K562 (cell line): Measurements from ENCODE around the gene TBC1D2B. TPM values are rescaled to one million over a fixed set of nuclear protein-coding genes. Genes with fewer than 3 reads are reported as not detected.

Source experiments
- ATAC-seq: fragments of 200-7000 bp; cut with Tn5 transposase; 3 replicates; pipeline ENCODE4 v1.9.1; 2020; ENCODE audit warnings: moderate library complexity
- BruUV-seq: library from RNA; stranded (reverse); fragments of 400-500 nt; replicated peaks from 2 replicates; lab custom pipeline; 2021; lab: Mats Ljungman, UMichigan
- CTCF ChIA-PET: fragments of 300-600 bp; formaldehyde crosslinking; extraction: SDS; loops from one replicate; lab custom pipeline; 2021; ENCODE audit warnings: low intra/inter-chr PET ratio; lab: Yijun Ruan, JAX
- POLR2A ChIA-PET: fragments of 300-600, 350-650 bp; sonication (Branson Sonifier 250); formaldehyde crosslinking; extraction: SDS; loops from one replicate; lab custom pipeline; 2021; ENCODE audit warnings: antibody characterized with exemption, inconsistent platforms; lab: Yijun Ruan, JAX
- DNase-seq, 4 experiments: peaks; one replicate each; pipeline versions ENCODE4 v3.0.0 to v3.0.0-alpha.2; 2011 to 2018; ENCODE audit warnings: low spot score in 3 of 4, mixed read lengths in 3 of 4; ENCODE audit errors: extremely low read depth in 1 of 4
- FAIRE-seq: peaks from 2 replicates; lab custom pipeline; 2011; peaks lifted over from hg19 to GRCh38; lab: Jason Lieb, UNC
- H2AFZ ChIP-seq: 2 replicates; pipeline ENCODE4 v1.6.0; 2011; ENCODE audit warnings: low read depth, low read length, control low read depth, inconsistent platforms
- H3K27ac ChIP-seq: fragments of 200-600 bp; 3 replicates; pipeline ENCODE4 v1.8.0; 2011; ENCODE audit warnings: low read depth, mild to moderate bottlenecking, control low read depth, inconsistent platforms, low read length, moderate library complexity, mixed read lengths; ENCODE audit errors: extremely low read depth
- H3K27me3 ChIP-seq, 2 experiments: fragments of 300-600 bp in 1 of 2; 2 replicates in 1 of 2; 3 replicates in 1 of 2; pipeline versions ENCODE4 v1.6.0 to v1.8.0; 2011; ENCODE audit warnings: inconsistent platforms in 2 of 2, low read length in 2 of 2, mild to moderate bottlenecking in 1 of 2, mixed read lengths in 1 of 2, moderate library complexity in 1 of 2; ENCODE audit not compliant: control insufficient read depth in 2 of 2, insufficient read depth in 2 of 2
- H3K36me3 ChIP-seq: fragments of 300-600 bp; 3 replicates; pipeline ENCODE4 v1.8.0; 2011; ENCODE audit warnings: mild to moderate bottlenecking, low read length, inconsistent platforms; ENCODE audit not compliant: control insufficient read depth, insufficient read depth
- H3K4me1 ChIP-seq, 2 experiments: fragments of 200-600 bp in 1 of 2; replicated peaks in 1 of 2; 2 replicates in 1 of 2; 3 replicates in 1 of 2; pipeline versions ENCODE4 v1.5.1 to v1.8.0; 2011; ENCODE audit warnings: inconsistent platforms in 2 of 2, low read length in 2 of 2, mild to moderate bottlenecking in 1 of 2, mixed read lengths in 1 of 2, moderate library complexity in 1 of 2; ENCODE audit not compliant: control insufficient read depth in 2 of 2, insufficient read depth in 2 of 2
- H3K4me2 ChIP-seq: 2 replicates; pipeline ENCODE4 v1.6.1; 2011; ENCODE audit warnings: low read length, control low read depth, inconsistent platforms, mixed read lengths; ENCODE audit not compliant: insufficient read depth
- H3K4me3 ChIP-seq: fragments of 200-600 bp; sonication (generic), shearing (Covaris generic); 2 replicates; pipeline ENCODE4 v1.5.1; 2016; ENCODE audit warnings: control low read depth, inconsistent platforms
- H3K79me2 ChIP-seq: fragments of 200-600 bp; 3 replicates; pipeline ENCODE4 v1.8.0; 2011; ENCODE audit warnings: low read length, inconsistent platforms; ENCODE audit not compliant: control insufficient read depth, insufficient read depth
- H3K9ac ChIP-seq, 2 experiments: 2 replicates each; pipeline versions ENCODE4 v1.6.0 to v1.6.1; 2011; ENCODE audit warnings: low read depth in 2 of 2, low read length in 2 of 2, control low read depth in 1 of 2, inconsistent platforms in 1 of 2, mild to moderate bottlenecking in 1 of 2, mixed read lengths in 1 of 2; ENCODE audit not compliant: insufficient read depth in 1 of 2
- H3K9me1 ChIP-seq: one replicate; pipeline ENCODE4 v1.6.0; 2011; ENCODE audit warnings: inconsistent platforms, mild to moderate bottlenecking, low read length, moderate library complexity; ENCODE audit not compliant: control insufficient read depth, insufficient read depth
- H3K9me3 ChIP-seq: replicated peaks from 2 replicates; pipeline ENCODE4 v1.5.1; 2011; ENCODE audit warnings: low read depth, low read length, inconsistent platforms; ENCODE audit not compliant: control insufficient read depth, insufficient read depth
- H4K20me1 ChIP-seq: replicated peaks from 2 replicates; pipeline ENCODE4 v1.6.1; 2011; ENCODE audit warnings: low read length, inconsistent platforms, mixed read lengths; ENCODE audit not compliant: control insufficient read depth, insufficient read depth
- ATF1 ChIP-seq, 2 experiments: fragments of 450-650 bp in 1 of 2; IDR thresholded peaks; 2 replicates each; pipeline ENCODE4 v1.6.1; 2016; ENCODE audit warnings: missing compliant biosample characterization in 1 of 2, missing genetic modification characterization in 1 of 2
- CBX8 ChIP-seq: fragments of 200-600 bp; sonication (generic); IDR thresholded peaks from 2 replicates; pipeline ENCODE4 v1.6.1; 2012; ENCODE audit warnings: borderline replicate concordance, mixed run types, low read depth, mild to moderate bottlenecking, moderate library complexity, mixed read lengths, low read length, control low read depth, inconsistent platforms; ENCODE audit not compliant: poor library complexity, severe bottlenecking; ENCODE audit errors: extremely low read depth
- CHD2 ChIP-seq: IDR thresholded peaks from 2 replicates; pipeline ENCODE4 v1.6.1; 2011; ENCODE audit warnings: low read depth, low read length
- HEY1 ChIP-seq: fragments of 250-450 bp; sonication (Bioruptor Pico); IDR thresholded peaks from 2 replicates; pipeline ENCODE4 v1.5.0; 2020; ENCODE audit warnings: mild to moderate bottlenecking, moderate library complexity, borderline replicate concordance
- MBD2 ChIP-seq: sonication (generic); IDR thresholded peaks from 2 replicates; pipeline ENCODE4 v1.6.1; 2016; ENCODE audit warnings: low read depth, borderline replicate concordance
- MTF1 ChIP-seq: fragments of 250-450 bp; sonication (Bioruptor Pico); IDR thresholded peaks from 2 replicates; pipeline ENCODE4 v1.9.0; 2021; ENCODE audit warnings: moderate library complexity, mild to moderate bottlenecking, inconsistent platforms, borderline replicate concordance
- NCOA4 ChIP-seq: fragments of 450-650 bp; IDR thresholded peaks from 2 replicates; pipeline ENCODE4 v1.6.1; 2018; ENCODE audit warnings: mild to moderate bottlenecking; ENCODE audit not compliant: partially characterized antibody
- TBP ChIP-seq: optimal IDR thresholded peaks from 2 replicates; pipeline ENCODE3; 2011; ENCODE audit warnings: low read depth, low read length, improper control_type of control experiment
- ZNF184 ChIP-seq: sonication (generic); formaldehyde crosslinking; IDR thresholded peaks from 2 replicates; pipeline ENCODE4 v1.5.0; 2020; ENCODE audit warnings: missing genetic modification reagents
- ZNF253 ChIP-seq: fragments of 250-450 bp; sonication (Bioruptor Pico); conservative IDR thresholded peaks from 2 replicates; pipeline ENCODE4 v1.6.1; 2021; ENCODE audit warnings: mild to moderate bottlenecking
- WGBS: fragments of 100-300 bp; shearing (Covaris generic); methylation state at CpG from one replicate; pipeline ENCODE4 v1.1.6; 2016; ENCODE audit warnings: low coverage, mixed read lengths; ENCODE audit not compliant: insufficient coverage; ENCODE audit errors: missing lambda C conversion rate; 5-methylcytosine and 5-hydroxymethylcytosine counted together
- in situ Hi-C: fragments of 300-500 bp; cut with MboI; formaldehyde crosslinking; loops from 4 replicates; pipeline ENCODE4 v1.15.0; 2018; ENCODE audit warnings: inconsistent platforms, mixed read lengths
- intact Hi-C: fragments of 100-400 bp; cut with micrococcal nuclease; formaldehyde crosslinking; loops from 2 replicates; pipeline ENCODE4 v1.14.2; 2022
- polyA plus RNA-seq, 8 experiments: library from polyadenylated mRNA; depleted of rRNA in 4 of 8; stranded (reverse) in 5 of 8; unstranded in 3 of 8; fragments of >200 nt; fragmentation: Nextera tagmentation in 2 of 8; fragmentation: Illumina TruSeq in 1 of 8; extraction: Ambion mirVana in 2 of 8; extraction: Trizol in 1 of 8; gene quantifications; 2 replicates each; pipeline versions ENCODE4 v1.2.1 to v1.2.3, GENCODE V29; 2011 to 2014; ENCODE audit warnings: inconsistent platforms in 1 of 8, missing spikeins in 1 of 8
- total RNA-seq, 7 experiments: library from RNA; depleted of rRNA in 6 of 7; stranded (reverse); fragments of >200 nt in 6 of 7; fragmentation: Illumina TruSeq in 2 of 7; extraction: Trizol in 2 of 7; gene quantifications; 2 replicates each; pipeline versions ENCODE4 v1.2.1 to v1.2.3, GENCODE V29; 2011 to 2021; ENCODE audit warnings: low replicate concordance in 1 of 7
- TF ChIP-seq, protein P1 (sequence below): IDR thresholded peaks from 2 replicates; pipeline ENCODE4 v1.6.1; 2011; ENCODE audit not compliant: insufficient read length; ENCODE audit errors: extremely low read depth
- TF ChIP-seq, protein P2 (sequence below): fragments of 250-450 bp; sonication (Bioruptor Pico); IDR thresholded peaks from 2 replicates; pipeline ENCODE4 v1.8.0; 2022; ENCODE audit warnings: inconsistent platforms, mild to moderate bottlenecking, moderate library complexity, borderline replicate concordance
- TF ChIP-seq, protein P3 (sequence below), 2 experiments: fragments of 450-650 bp in 1 of 2; IDR thresholded peaks; 2 replicates each; pipeline ENCODE4 v1.6.1; 2011 to 2017; ENCODE audit warnings: low read depth in 2 of 2, antibody characterized with exemption in 1 of 2, borderline replicate concordance in 1 of 2, low read length in 1 of 2, mild to moderate bottlenecking in 1 of 2, mixed read lengths in 1 of 2; ENCODE audit not compliant: control insufficient read depth in 1 of 2

The TBC1D2B gene
- total and polyA plus RNA-seq, 9 of the 15 experiments (the other 6 are each of a cell fraction or from before 2014, with no cell fraction given) = 0.15 to 16.3 (median 8.9) TPM

DNA sequence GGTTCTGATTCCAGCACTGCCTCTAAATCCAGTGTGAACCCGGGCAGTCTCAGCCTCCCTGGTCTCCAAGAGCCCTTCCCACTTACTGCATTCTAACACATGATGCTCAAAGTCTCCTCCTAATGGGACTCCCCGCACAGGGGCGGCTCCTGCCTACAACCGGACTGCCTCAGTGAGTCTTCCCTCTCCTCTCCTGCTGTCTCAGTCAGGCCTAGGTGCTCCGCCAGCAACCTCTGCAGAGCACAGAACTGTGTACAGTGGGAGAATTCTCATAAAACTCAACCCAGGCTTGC, 28.9 kb downstream of the TBC1D2B start:
- CTCF ChIA-PET = no interaction called here
- in situ Hi-C loops = no loop called here
- Histone ChIP-seq H3K9ac (no peak overlapping the region; a peak in 1 of 4 replicates), H3K4me3 (no peak overlapping the region), H3K36me3 (peaks cover 12% of the 10 kb centered on the region; the same call in 2 of the 3 replicates), H3K4me2 (no peak overlapping the region), H4K20me1 (peaks cover 5% of the 10 kb centered on the region; the same call in 1 of the 2 replicates), H3K9me3 (no peaks in the 10 kb centered on the region), H3K27me3 (no peaks in the 10 kb centered on the region), H3K4me1 (no peaks in the 10 kb centered on the region), H3K79me2 (no peaks in the 10 kb centered on the region), H3K27ac (no peak overlapping the region), H2AFZ (no peak overlapping the region), H3K9me1 (no peaks in the 10 kb centered on the region)
- POLR2A ChIA-PET = no interaction called here
- intact Hi-C loops = no loop called here
- ATAC-seq (no peak), FAIRE-seq (no peak), DNase-seq (no peak)
- WGBS = 72% methylated on average over 5 of the region's 5 CpGs
- BruUV-seq = no TSS peak
- no peak for TF ChIP-seq MBD2
- TF ChIP-seq TBP = no peak
- TF ChIP-seq MTF1 = no peak
- no peak for TF ChIP-seq CHD2
- TF ChIP-seq NCOA4 = no peak
- TF ChIP-seq ZNF184 (CRISPR knock-in tag) = no peak
- TF ChIP-seq HEY1 (CRISPR knock-in tag) = no peak
- no peak for TF ChIP-seq ATF1 (CRISPR knock-in tag; IDR thresholded peaks at IDR 0.05)
- no peak for TF ChIP-seq ATF1 (tag; IDR thresholded peaks at IDR 0.05)
- TF ChIP-seq, protein P1, sequence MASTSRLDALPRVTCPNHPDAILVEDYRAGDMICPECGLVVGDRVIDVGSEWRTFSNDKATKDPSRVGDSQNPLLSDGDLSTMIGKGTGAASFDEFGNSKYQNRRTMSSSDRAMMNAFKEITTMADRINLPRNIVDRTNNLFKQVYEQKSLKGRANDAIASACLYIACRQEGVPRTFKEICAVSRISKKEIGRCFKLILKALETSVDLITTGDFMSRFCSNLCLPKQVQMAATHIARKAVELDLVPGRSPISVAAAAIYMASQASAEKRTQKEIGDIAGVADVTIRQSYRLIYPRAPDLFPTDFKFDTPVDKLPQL = no peak
- TF ChIP-seq ZNF253 (CRISPR knock-in tag) = no peak
- TF ChIP-seq, protein P2, sequence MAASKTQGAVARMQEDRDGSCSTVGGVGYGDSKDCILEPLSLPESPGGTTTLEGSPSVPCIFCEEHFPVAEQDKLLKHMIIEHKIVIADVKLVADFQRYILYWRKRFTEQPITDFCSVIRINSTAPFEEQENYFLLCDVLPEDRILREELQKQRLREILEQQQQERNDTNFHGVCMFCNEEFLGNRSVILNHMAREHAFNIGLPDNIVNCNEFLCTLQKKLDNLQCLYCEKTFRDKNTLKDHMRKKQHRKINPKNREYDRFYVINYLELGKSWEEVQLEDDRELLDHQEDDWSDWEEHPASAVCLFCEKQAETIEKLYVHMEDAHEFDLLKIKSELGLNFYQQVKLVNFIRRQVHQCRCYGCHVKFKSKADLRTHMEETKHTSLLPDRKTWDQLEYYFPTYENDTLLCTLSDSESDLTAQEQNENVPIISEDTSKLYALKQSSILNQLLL (CRISPR knock-in tag) = no peak
- TF ChIP-seq, protein P3, sequence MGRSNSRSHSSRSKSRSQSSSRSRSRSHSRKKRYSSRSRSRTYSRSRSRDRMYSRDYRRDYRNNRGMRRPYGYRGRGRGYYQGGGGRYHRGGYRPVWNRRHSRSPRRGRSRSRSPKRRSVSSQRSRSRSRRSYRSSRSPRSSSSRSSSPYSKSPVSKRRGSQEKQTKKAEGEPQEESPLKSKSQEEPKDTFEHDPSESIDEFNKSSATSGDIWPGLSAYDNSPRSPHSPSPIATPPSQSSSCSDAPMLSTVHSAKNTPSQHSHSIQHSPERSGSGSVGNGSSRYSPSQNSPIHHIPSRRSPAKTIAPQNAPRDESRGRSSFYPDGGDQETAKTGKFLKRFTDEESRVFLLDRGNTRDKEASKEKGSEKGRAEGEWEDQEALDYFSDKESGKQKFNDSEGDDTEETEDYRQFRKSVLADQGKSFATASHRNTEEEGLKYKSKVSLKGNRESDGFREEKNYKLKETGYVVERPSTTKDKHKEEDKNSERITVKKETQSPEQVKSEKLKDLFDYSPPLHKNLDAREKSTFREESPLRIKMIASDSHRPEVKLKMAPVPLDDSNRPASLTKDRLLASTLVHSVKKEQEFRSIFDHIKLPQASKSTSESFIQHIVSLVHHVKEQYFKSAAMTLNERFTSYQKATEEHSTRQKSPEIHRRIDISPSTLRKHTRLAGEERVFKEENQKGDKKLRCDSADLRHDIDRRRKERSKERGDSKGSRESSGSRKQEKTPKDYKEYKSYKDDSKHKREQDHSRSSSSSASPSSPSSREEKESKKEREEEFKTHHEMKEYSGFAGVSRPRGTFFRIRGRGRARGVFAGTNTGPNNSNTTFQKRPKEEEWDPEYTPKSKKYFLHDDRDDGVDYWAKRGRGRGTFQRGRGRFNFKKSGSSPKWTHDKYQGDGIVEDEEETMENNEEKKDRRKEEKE (IDR thresholded peaks at IDR 0.05; ENCODE audit: borderline replicate concordance in 1 of 2, control insufficient read depth in 1 of 2, low read depth in 2 of 2, low read length in 1 of 2) = no peak
- TF ChIP-seq CBX8 = no peak
